Motor neuron (in vitro differentiated cells): ENCODE data around the gene POLN. TPM values are rescaled to one million over a fixed set of nuclear protein-coding genes. Genes with fewer than 3 reads are reported as not detected.

Experiments
- ATAC-seq, 8 experiments: fragments of 200-7000 bp; cut with Tn5 transposase; replicated peaks in 6 of 8; 2 replicates each; pipeline ENCODE4 v1.8.0; 2021; ENCODE audit warnings: mild to moderate bottlenecking in 8 of 8, moderate library complexity in 8 of 8
- H3K27ac ChIP-seq, 2 donors: fragments of 250-450 bp; sonication (Bioruptor Pico); 2 replicates each; pipeline ENCODE4 v1.9.0; 2021; ENCODE audit warnings: antibody characterized with exemption in 2 of 2, mild to moderate bottlenecking in 2 of 2, moderate library complexity in 1 of 2
- H3K4me1 ChIP-seq, 2 donors: fragments of 250-450 bp; sonication (Bioruptor Pico); replicated peaks in 1 of 2; 2 replicates each; pipeline ENCODE4 v1.6.1; 2021; ENCODE audit warnings: antibody characterized with exemption in 2 of 2, mild to moderate bottlenecking in 2 of 2, moderate library complexity in 1 of 2
- H3K4me3 ChIP-seq, 5 donors: fragments of 250-450 bp; sonication (Bioruptor Pico); 2 replicates each; pipeline ENCODE4 v1.9.0; 2021; ENCODE audit warnings: antibody characterized with exemption in 5 of 5, mild to moderate bottlenecking in 5 of 5, moderate library complexity in 4 of 5
- WGBS, 10 experiments: fragments of 450-650 bp; shearing (Covaris generic); methylation state at CpG; one replicate each; pipeline ENCODE4 v1.0.0; 2022; 5-methylcytosine and 5-hydroxymethylcytosine counted together
- in situ Hi-C, 9 experiments: fragments of 400-800 bp; cut with MboI; loops; one replicate each; pipeline ENCODE4 v1.15.0; 2021; ENCODE audit warnings: low sequenced_read_pairs in 9 of 9, low pct_unique_long_range_greater_than_20kb in 2 of 9; ENCODE audit not compliant: unreplicated experiment in 9 of 9
- total RNA-seq, 8 experiments: library from RNA; unstranded; fragments of 300-600 nt; gene quantifications; 2 replicates each; pipeline versions ENCODE4 v1.2.3 to v1.2.4, GENCODE V29; 2022

Gene POLN
- total RNA-seq, 8 experiments from 2014 or later = 0.81 to 5.3 (median 2.7) TPM

- Histone ChIP-seq H3K4me3 (no peak overlapping the region), H3K27ac (no peak overlapping the region), H3K4me1 (peaks cover 8 to 11% of the 10 kb centered on the region in 2 donors)
- 70 to 100% (median 80%) methylated on average over 1 to 6 of the region's 19 CpGs; no CpG with 5 or more reads in 5 of the 10 experiments for WGBS, 10 experiments
- ATAC-seq = no peak
- in situ Hi-C loops = no loop called here
Measured at GRCh38 chr4:2265113-2266110, 23.5 kb upstream of the POLN start.

- H3K27ac ChIP-seq = no peak overlapping the region
- in situ Hi-C loops = no loop called here
- ATAC-seq = no peak
- peaks cover 12 to 18% of the 10 kb centered on the region in 2 donors for H3K4me1 ChIP-seq
- 80% methylated on average over 1 of the region's 6 CpGs; no CpG with 5 or more reads in 9 of the 10 experiments for WGBS, 10 experiments
- no peak overlapping the region for H3K4me3 ChIP-seq
Measured at GRCh38 chr4:2264481-2265041, 22.6 kb upstream of the POLN start.

- in situ Hi-C loops = no loop called here
- 94% methylated on average over 3 of the region's 6 CpGs; no CpG with 5 or more reads in 9 of the 10 experiments for WGBS, 10 experiments
- no peak overlapping the region for H3K4me3 ChIP-seq
- no peak for ATAC-seq
- no peak overlapping the region for H3K27ac ChIP-seq
- H3K4me1 ChIP-seq = peaks cover 9 to 15% of the 10 kb centered on the region in 2 donors
Measured at GRCh38 chr4:2263926-2264321, 22.0 kb upstream of the POLN start.

- 47 to 50% methylated on average over 2 to 3 of the region's 13 CpGs; no CpG with 5 or more reads in 8 of the 10 experiments for WGBS, 10 experiments
- H3K4me1 ChIP-seq = peaks cover 9 to 15% of the 10 kb centered on the region in 2 donors
Measured at GRCh38 chr4:2262944-2263250, 21.0 kb upstream of the POLN start.

GRCh38 chr4:2262145-2262943, 20.4 kb upstream of the POLN start:
- Histone ChIP-seq H3K27ac (peak overlapping the region; percentile 81 to 88), H3K4me1 (peaks cover 9 to 15% of the 10 kb centered on the region in 2 donors), H3K4me3 (peak overlapping the region; percentile 53 to 76 (median 69))
- ATAC-seq = peak; percentile 85 to 93 (median 90)
- in situ Hi-C loops = no loop called here
- WGBS, 10 experiments = 0 to 2% methylated on average over 1 to 13 of the region's 98 CpGs; no CpG with 5 or more reads in 8 of the 10 experiments

More at GRCh38 chr4:2262944-2263250, 21.0 kb upstream of the POLN start:
- in situ Hi-C loops = no loop called here
- Histone ChIP-seq H3K27ac (peak overlapping the region; percentile 81 to 88), H3K4me3 (peak overlapping the region; percentile 51 to 72 (median 65))
- no peak for ATAC-seq

GRCh38 chr4:2261853-2262144, 19.9 kb upstream of the POLN start, which contains the start of gene MXD4:
MXD4 (minus strand) TSS chr4:2262109; CDS start chr4:2261980, 129 bp downstream.
- peak in 1 of 8 experiments; percentile 3 for ATAC-seq
- H3K4me1 ChIP-seq = peaks cover 9 to 15% of the 10 kb centered on the region in 2 donors
- 2% methylated on average over 10 of the region's 46 CpGs; no CpG with 5 or more reads in 9 of the 10 experiments for WGBS, 10 experiments
- in situ Hi-C loops = no loop called here
- peak within 1 kb of the TSS; percentile 81 to 88 for H3K27ac ChIP-seq
- H3K4me3 ChIP-seq = peak within 1 kb of the TSS; percentile 53 to 76 (median 69)

- Histone ChIP-seq H3K4me3 (peak overlapping the region; percentile 53 to 76 (median 59)), H3K27ac (peak overlapping the region; percentile 63 to 78), H3K4me1 (peaks cover 9 to 14% of the 10 kb centered on the region in 2 donors)
- ATAC-seq = peak; percentile 2 to 16 (median 8)
- in situ Hi-C loops = no loop called here
- WGBS, 10 experiments = 0 to 20% methylated on average over 1 to 4 of the region's 91 CpGs; no CpG with 5 or more reads in 8 of the 10 experiments
Measured at GRCh38 chr4:2261110-2261852, 19.4 kb upstream of the POLN start.

- 0 to 90% (median 65%) methylated on average over 1 to 8 of the region's 23 CpGs; no CpG with 5 or more reads in 4 of the 10 experiments for WGBS, 10 experiments
- Histone ChIP-seq H3K27ac (peak overlapping the region in 1 of 2 donors; percentile 78), H3K4me3 (peak overlapping the region; percentile 53 to 76 (median 59)), H3K4me1 (peaks cover 9 to 11% of the 10 kb centered on the region in 2 donors)
- no peak for ATAC-seq
- in situ Hi-C loops = no loop called here
Measured at GRCh38 chr4:2260344-2261109, 18.6 kb upstream of the POLN start.

- Histone ChIP-seq H3K4me1 (peaks cover 9 to 11% of the 10 kb centered on the region in 2 donors), H3K4me3 (peak overlapping the region in 2 of 5 donors; percentile 69 to 76), H3K27ac (no peak overlapping the region)
- ATAC-seq = no peak
- in situ Hi-C loops = no loop called here
- 80 to 100% (median 87%) methylated on average over 1 to 3 of the region's 15 CpGs; no CpG with 5 or more reads in 7 of the 10 experiments for WGBS, 10 experiments
Measured at GRCh38 chr4:2259541-2260343, 17.8 kb upstream of the POLN start.

- ATAC-seq = no peak
- WGBS, 10 experiments = 50 to 80% methylated on average over 1 of the region's 13 CpGs; no CpG with 5 or more reads in 8 of the 10 experiments
- no peak overlapping the region for H3K27ac ChIP-seq
- in situ Hi-C loops = no loop called here
- peaks cover 9 to 11% of the 10 kb centered on the region in 2 donors for H3K4me1 ChIP-seq
- H3K4me3 ChIP-seq = no peak overlapping the region
Measured at GRCh38 chr4:2259036-2259540, 17.2 kb upstream of the POLN start.
